Coronary artery (tissue), 2 donors: ENCODE measurements around the gene SMARCA5.

ENCODE experiments used
- DNase-seq: peaks from one replicate; pipeline ENCODE4 v3.0.0-alpha.2; 2017; ENCODE audit warnings: low spot score
- H3K27ac ChIP-seq, 2 donors: fragments of 200-600 bp; sonication (generic); one replicate each; pipeline ENCODE4 v1.5.1; 2016 to 2019
- H3K4me3 ChIP-seq: fragments of 200-600 bp; sonication (generic); 2 replicates; pipeline ENCODE4 v1.5.1; 2016; ENCODE audit warnings: mild to moderate bottlenecking, moderate library complexity
- TF ChIP-seq, protein P1 (sequence below): fragments of 200-600 bp; sonication (generic); IDR thresholded peaks from one replicate; pipeline ENCODE4 v1.5.1; 2019; ENCODE audit warnings: antibody characterized with exemption

Gene SMARCA5

DNA sequence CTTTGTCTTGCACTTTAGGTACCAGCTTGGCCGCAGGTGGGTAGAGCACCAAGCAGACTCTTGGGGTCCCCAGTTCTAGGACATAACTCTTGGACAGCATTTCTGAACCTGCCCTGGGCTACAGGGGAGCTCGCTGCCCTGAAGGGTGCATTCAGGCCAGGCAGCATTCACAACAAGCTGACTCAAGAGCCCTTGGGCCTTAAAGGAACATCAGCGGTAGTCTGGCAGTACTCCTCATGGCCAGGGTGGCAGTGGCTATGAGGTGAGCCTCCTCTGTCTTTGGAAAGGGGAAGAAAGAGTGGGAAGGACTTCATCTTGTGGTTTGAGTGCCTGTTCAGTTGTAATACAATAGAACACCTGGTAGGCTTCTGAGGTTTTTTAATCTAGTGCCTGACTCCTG is 24.8 kb upstream of the SMARCA5 start:
- TF ChIP-seq, protein P1, sequence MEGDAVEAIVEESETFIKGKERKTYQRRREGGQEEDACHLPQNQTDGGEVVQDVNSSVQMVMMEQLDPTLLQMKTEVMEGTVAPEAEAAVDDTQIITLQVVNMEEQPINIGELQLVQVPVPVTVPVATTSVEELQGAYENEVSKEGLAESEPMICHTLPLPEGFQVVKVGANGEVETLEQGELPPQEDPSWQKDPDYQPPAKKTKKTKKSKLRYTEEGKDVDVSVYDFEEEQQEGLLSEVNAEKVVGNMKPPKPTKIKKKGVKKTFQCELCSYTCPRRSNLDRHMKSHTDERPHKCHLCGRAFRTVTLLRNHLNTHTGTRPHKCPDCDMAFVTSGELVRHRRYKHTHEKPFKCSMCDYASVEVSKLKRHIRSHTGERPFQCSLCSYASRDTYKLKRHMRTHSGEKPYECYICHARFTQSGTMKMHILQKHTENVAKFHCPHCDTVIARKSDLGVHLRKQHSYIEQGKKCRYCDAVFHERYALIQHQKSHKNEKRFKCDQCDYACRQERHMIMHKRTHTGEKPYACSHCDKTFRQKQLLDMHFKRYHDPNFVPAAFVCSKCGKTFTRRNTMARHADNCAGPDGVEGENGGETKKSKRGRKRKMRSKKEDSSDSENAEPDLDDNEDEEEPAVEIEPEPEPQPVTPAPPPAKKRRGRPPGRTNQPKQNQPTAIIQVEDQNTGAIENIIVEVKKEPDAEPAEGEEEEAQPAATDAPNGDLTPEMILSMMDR, result no peak
- no peak for DNase-seq
- Histone ChIP-seq H3K27ac (no peak overlapping the region), H3K4me3 (no peak overlapping the region)

DNA sequence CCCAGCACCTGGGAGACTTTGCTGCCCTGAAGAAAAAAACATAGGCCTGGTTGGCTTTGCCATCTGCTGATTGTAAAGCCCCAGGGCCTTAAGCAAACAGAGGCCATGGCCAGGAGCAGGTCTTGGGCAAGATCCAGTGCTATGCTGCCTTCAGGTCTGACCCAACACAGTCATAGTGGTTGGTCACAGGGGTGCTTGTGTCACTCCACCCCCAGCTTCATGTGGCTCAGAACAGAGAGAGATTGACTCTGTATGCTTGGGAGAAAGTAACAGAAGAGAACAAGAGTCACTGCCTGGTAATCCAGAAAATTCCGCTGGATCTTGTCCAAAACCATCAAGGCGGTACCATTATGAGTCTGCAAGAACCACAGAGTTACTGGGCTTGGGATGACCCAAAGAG is 24.4 kb upstream of the SMARCA5 start:
- no peak for DNase-seq
- H3K27ac ChIP-seq, result no peak overlapping the region

DNA sequence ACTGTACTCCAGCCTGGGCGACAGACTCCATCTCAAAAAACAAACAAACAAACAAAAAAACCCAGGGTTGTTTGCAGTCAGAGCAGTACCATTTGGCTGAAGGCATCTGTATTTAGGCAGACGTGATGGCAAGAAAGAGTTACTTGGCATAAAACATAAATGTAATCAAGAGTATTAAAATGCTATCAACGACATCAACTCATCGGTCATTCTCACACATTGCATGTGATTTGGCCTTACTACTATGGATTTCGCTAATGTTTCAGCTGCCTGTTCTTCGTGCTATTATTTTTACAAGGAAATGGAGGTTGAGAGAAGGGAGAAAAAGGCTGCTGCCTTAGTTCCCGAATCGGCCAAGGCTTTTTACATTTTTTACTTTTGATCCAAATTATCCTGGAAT is 15.5 kb upstream of the SMARCA5 start:
- Histone ChIP-seq H3K4me3 (no peak overlapping the region), H3K27ac (no peak overlapping the region)
- DNase-seq, result no peak
- TF ChIP-seq, protein P1, result no peak

More for the DNA sequence above, 24.4 kb upstream of the SMARCA5 start:
- TF ChIP-seq, protein P1, result no peak
- no peak overlapping the region for H3K4me3 ChIP-seq

DNA sequence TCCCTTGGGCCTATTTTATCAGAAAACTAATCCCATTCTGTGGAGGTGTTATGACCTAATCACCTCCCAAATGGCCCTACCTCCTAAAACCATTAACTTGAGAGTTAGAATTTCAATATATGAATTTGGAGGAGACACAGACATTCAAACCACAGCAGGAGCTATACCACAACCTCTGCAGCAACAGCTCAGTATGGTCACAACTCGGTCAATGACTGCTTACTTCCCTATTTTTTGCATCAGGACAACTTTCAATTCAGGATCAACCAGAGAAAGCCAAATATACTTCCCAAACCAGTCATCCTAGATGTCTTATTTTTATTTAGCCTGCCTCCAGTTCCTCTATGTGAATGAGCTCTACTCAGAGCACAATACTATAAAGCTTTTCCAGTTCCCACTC is 11.3 kb upstream of the SMARCA5 start:
- TF ChIP-seq, protein P1, result no peak
- no peak overlapping the region for H3K4me3 ChIP-seq
- no peak overlapping the region for H3K27ac ChIP-seq
- DNase-seq, result no peak

DNA sequence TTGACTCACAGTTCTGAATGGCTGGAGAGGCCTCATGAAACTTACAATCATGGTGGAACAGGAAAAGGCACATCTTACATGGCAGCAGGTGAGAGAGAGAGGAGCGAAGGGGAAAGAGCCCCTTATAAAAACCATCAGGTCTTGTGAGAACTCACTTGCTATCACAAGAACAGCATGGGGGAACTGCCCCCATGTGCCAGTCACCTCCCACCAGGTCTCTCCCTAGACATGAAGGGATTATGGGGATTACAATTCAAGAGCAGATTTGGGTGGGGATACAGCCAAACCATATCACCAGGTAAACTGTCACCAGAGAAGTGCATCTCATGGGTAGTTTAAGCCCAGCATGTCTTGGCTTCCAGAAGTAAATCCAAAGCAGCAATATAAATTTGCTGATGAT is 7.5 kb upstream of the SMARCA5 start:
- no peak overlapping the region for H3K4me3 ChIP-seq
- no peak for DNase-seq
- TF ChIP-seq, protein P1, result no peak
- no peak overlapping the region for H3K27ac ChIP-seq

DNA sequence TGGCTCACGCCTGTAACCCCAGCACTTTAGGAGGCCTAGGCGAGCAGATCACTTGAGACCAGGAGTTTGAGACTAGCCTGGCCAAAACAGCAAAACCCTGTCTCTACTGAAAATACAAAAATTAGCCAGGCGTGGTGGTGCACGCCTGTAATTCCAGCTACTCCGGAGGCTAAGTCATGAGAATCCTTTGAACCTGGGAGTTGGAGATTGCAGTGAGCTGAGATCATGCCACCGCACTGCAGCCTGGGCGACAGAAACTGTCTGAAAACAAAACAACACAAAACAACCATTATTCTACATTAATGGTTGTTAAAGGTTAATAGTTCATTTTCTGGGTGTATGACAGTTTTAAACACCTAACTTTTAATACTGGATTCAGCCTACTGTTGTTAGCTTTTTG is 1.6 kb upstream of the SMARCA5 start:
- TF ChIP-seq, protein P1, result no peak
- no peak for DNase-seq

DNA sequence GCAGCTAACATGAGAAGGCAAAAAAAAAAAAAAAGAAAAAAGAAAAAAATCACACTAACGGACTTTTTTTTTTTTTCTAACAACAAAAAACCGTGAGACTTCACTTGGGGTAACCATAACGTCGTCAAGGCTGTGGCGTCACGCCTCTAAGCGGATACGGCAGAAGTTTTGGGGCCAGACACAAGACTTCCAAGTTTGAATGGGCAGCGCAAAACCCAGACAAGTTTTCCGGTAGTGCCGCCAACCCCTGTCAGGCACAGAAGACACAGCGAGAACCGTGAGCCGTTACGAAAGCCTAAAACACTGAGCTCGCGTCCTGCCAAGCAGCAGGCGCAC is 556 bp upstream of the SMARCA5 start:
- TF ChIP-seq, protein P1, result no peak
- H3K27ac ChIP-seq, result peak overlapping the region; percentile 96 to 99

More for the DNA sequence above, 1.6 kb upstream of the SMARCA5 start:
- Histone ChIP-seq H3K27ac (no peak overlapping the region), H3K4me3 (no peak overlapping the region)

More for the DNA sequence above, 556 bp upstream of the SMARCA5 start:
- H3K4me3 ChIP-seq, result peak overlapping the region; percentile 99
- no peak for DNase-seq
